Erythroblast (primary cell): ENCODE data around the gene MUTYH.
"Not testable (repeated sequence)": the region's sequence is repeated elsewhere in the genome, so short reads cannot be mapped to it uniquely, and the experiment has no call there.

Experiments used
- DNase-seq, 2 experiments: peaks; one replicate each; lab custom pipeline; 2025; lab: John Stamatoyannopoulos, UW
- GATA1 ChIP-seq: IDR thresholded peaks from 2 replicates; pipeline ENCODE4 v1.6.1; 2011; ENCODE audit warnings: low read depth, mild to moderate bottlenecking, control low read depth, low read length, moderate library complexity
- POLR2A ChIP-seq: IDR thresholded peaks from 2 replicates; pipeline ENCODE4 v1.6.1; 2011; ENCODE audit warnings: mild to moderate bottlenecking, low read length

The MUTYH gene

GRCh38 chr1:45297666-45298356 is 42.4 kb downstream of the MUTYH start:
- peak; percentile 25 to 39 for DNase-seq
- TF ChIP-seq POLR2A (no peak), GATA1 (no peak)

- no peak for TF ChIP-seq GATA1
- no peak for TF ChIP-seq POLR2A
- no peak for DNase-seq
Observed at GRCh38 chr1:45291716-45292115, 48.5 kb downstream of the MUTYH start.

- DNase-seq, result not testable (repeated sequence)
Observed at GRCh38 chr1:45291002-45291401, 49.2 kb downstream of the MUTYH start.

- DNase-seq, result not testable (repeated sequence)
Observed at GRCh38 chr1:45286521-45286920, 53.7 kb downstream of the MUTYH start.

GRCh38 chr1:45284858-45285257 is 55.4 kb downstream of the MUTYH start:
- not testable (repeated sequence) for DNase-seq

- TF ChIP-seq GATA1 (no peak), POLR2A (no peak)
- DNase-seq, result no peak
Observed at GRCh38 chr1:45282351-45282750, 57.9 kb downstream of the MUTYH start.
